K562 (cell line): ENCODE measurements around the gene PPCDC.

Experiments used
- CBX1 ChIP-seq: sonication (generic); IDR thresholded peaks from 2 replicates; pipeline ENCODE4 v1.6.1; 2016; ENCODE audit warnings: antibody characterized with exemption, low read depth, mild to moderate bottlenecking
- HDAC6 ChIP-seq: IDR thresholded peaks from 2 replicates; pipeline ENCODE4 v1.6.1; 2012; ENCODE audit warnings: low read depth, mild to moderate bottlenecking, control low read depth, inconsistent platforms, low read length, moderate library complexity
- HMGXB4 ChIP-seq: sonication (generic); formaldehyde crosslinking; IDR thresholded peaks from 2 replicates; pipeline ENCODE4 v1.8.1; 2023; ENCODE audit warnings: mild to moderate bottlenecking, missing genetic modification reagents
- JUND ChIP-seq, 2 experiments: IDR thresholded peaks; 2 replicates in 1 of 2; 3 replicates in 1 of 2; pipeline ENCODE4 v1.6.1; 2011; ENCODE audit warnings: borderline replicate concordance in 2 of 2, low read depth in 2 of 2, low read length in 2 of 2, improper control_type of control experiment in 1 of 2, missing biosample characterization in 1 of 2, missing genetic modification characterization in 1 of 2, missing genetic modification reagents in 1 of 2
- KLF1 ChIP-seq: fragments of 450-650 bp; IDR thresholded peaks from 2 replicates; pipeline ENCODE4 v1.6.1; 2016; ENCODE audit warnings: missing genetic modification characterization, missing compliant biosample characterization
- MXI1 ChIP-seq: IDR thresholded peaks from 2 replicates; pipeline ENCODE4 v1.6.1; 2011; ENCODE audit warnings: low read depth, mild to moderate bottlenecking, improper control_type of control experiment, low read length
- NELFE ChIP-seq: IDR thresholded peaks from 2 replicates; pipeline ENCODE4 v1.6.1; 2011; ENCODE audit warnings: mild to moderate bottlenecking; ENCODE audit not compliant: insufficient read depth, insufficient read length
- SRSF7 ChIP-seq: fragments of 200-400 bp; formaldehyde crosslinking; optimal IDR thresholded peaks from 2 replicates; pipeline ENCODE3; 2017; ENCODE audit warnings: mild to moderate bottlenecking, low read depth, low read length
- TF ChIP-seq, protein P1 (sequence below), 3 experiments: IDR thresholded peaks in 2 of 3; conservative IDR thresholded peaks in 1 of 3; 2 replicates each; pipeline ENCODE4 v1.5.1; 2011 to 2012; ENCODE audit warnings: low read length in 3 of 3, mild to moderate bottlenecking in 3 of 3, control low read depth in 2 of 3, improper control_type of control experiment in 1 of 3, inconsistent platforms in 1 of 3, low read depth in 1 of 3, mixed read lengths in 1 of 3, moderate library complexity in 1 of 3; ENCODE audit not compliant: insufficient read depth in 2 of 3

DNA sequence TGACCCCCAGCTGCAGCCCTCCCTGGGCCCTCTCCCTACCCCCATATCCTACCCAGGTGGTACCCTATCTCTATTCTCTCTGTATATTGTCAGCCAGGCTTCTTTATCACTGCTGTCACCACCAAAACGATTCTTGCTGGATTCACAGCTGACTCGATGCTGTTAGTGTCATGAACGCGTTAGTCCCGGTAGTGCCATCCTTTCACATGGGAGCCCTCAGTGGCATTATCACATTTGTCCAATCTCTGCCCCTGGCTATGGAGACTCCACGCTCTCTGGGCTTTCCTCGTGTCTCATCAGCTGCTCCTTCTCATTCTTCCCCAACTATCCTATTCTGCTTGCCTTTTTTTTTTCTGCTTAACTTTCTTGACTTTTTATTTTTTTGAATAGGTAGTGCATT is 21.0 kb upstream of the PPCDC start:
- no peak for TF ChIP-seq CBX1
- TF ChIP-seq SRSF7 = no peak
- TF ChIP-seq, protein P1, sequence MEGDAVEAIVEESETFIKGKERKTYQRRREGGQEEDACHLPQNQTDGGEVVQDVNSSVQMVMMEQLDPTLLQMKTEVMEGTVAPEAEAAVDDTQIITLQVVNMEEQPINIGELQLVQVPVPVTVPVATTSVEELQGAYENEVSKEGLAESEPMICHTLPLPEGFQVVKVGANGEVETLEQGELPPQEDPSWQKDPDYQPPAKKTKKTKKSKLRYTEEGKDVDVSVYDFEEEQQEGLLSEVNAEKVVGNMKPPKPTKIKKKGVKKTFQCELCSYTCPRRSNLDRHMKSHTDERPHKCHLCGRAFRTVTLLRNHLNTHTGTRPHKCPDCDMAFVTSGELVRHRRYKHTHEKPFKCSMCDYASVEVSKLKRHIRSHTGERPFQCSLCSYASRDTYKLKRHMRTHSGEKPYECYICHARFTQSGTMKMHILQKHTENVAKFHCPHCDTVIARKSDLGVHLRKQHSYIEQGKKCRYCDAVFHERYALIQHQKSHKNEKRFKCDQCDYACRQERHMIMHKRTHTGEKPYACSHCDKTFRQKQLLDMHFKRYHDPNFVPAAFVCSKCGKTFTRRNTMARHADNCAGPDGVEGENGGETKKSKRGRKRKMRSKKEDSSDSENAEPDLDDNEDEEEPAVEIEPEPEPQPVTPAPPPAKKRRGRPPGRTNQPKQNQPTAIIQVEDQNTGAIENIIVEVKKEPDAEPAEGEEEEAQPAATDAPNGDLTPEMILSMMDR (IDR thresholded peaks at IDR 0.05 in 2 of 3, conservative IDR thresholded peaks at IDR 0.05 in 1 of 3; ENCODE audit: insufficient read depth in 2 of 3, low read depth in 1 of 3, low read length in 3 of 3) = no peak
- TF ChIP-seq HMGXB4 = no peak
- no peak for TF ChIP-seq KLF1 (tag)
- TF ChIP-seq NELFE = no peak
- TF ChIP-seq MXI1 = no peak
- TF ChIP-seq JUND (IDR thresholded peaks at IDR 0.05; ENCODE audit: borderline replicate concordance, low read depth, low read length) = no peak
- no peak for TF ChIP-seq JUND (tag; IDR thresholded peaks at IDR 0.05; ENCODE audit: borderline replicate concordance, low read depth, low read length)
- no peak for TF ChIP-seq HDAC6
